ENCODE data around the gene IL2RA.

- TF ChIP-seq CTCF (IDR thresholded peaks at IDR 0.05) (no peak), POLR2A (IDR thresholded peaks at IDR 0.05) (no peak)
These were observed 43.7 kb downstream of the IL2RA start for GRCh38 chr10:6018422-6018821.

All from Peyer's patch (tissue), 4 donors.